ENCODE measurements around the gene PAMR1.
A peak's percentile ranks its signal among the peaks of the same experiment; 100 is the strongest.

The PAMR1 gene

GRCh38 chr11:35491231-35491871 lies 34.1 kb downstream of the PAMR1 start:
- DNase-seq = no peak
- no peaks in the 10 kb centered on the region for H3K9me3 ChIP-seq (ENCODE audit: severe bottlenecking)
- no peak overlapping the region for H3K4me3 ChIP-seq (ENCODE audit: low read depth, low read length)
- H3K27me3 ChIP-seq (ENCODE audit: insufficient read depth, low read depth, severe bottlenecking) = no peaks in the 10 kb centered on the region
- no peak overlapping the region for H3K27ac ChIP-seq
- no peaks in the 10 kb centered on the region for H3K36me3 ChIP-seq
- TF ChIP-seq CTCF (IDR thresholded peaks at IDR 0.05; ENCODE audit: low read depth, low read length) = no peak

DNA sequence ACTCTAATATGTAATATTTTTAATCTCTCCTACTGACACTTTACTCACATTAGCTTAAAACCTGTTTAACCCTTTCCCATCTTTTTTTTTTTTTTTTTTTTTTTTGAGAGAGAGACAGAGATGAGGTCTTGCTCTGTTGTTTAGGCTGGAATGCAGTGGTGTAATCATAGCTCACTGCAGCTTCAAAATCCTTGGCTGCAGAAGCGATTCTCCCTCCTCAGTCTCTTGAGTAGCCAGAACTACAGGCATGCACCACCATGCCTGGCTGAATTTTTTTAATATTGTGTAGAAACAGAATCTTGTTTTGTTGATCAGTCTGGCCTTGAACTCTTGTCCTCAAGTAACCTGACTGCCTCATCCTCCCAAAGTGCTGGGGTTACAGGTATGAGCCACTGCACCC lies 37.3 kb downstream of the PAMR1 start:
- no peak overlapping the region for H3K4me3 ChIP-seq (ENCODE audit: low read depth, low read length)
- DNase-seq = no peak
- peaks cover under 1% of the 10 kb centered on the region for H3K9me3 ChIP-seq (ENCODE audit: severe bottlenecking)
- TF ChIP-seq CTCF (IDR thresholded peaks at IDR 0.05; ENCODE audit: low read depth, low read length) = no peak
- H3K27me3 ChIP-seq (ENCODE audit: insufficient read depth, low read depth, severe bottlenecking) = no peaks in the 10 kb centered on the region
- no peaks in the 10 kb centered on the region for H3K36me3 ChIP-seq
- H3K27ac ChIP-seq = no peak overlapping the region

DNA sequence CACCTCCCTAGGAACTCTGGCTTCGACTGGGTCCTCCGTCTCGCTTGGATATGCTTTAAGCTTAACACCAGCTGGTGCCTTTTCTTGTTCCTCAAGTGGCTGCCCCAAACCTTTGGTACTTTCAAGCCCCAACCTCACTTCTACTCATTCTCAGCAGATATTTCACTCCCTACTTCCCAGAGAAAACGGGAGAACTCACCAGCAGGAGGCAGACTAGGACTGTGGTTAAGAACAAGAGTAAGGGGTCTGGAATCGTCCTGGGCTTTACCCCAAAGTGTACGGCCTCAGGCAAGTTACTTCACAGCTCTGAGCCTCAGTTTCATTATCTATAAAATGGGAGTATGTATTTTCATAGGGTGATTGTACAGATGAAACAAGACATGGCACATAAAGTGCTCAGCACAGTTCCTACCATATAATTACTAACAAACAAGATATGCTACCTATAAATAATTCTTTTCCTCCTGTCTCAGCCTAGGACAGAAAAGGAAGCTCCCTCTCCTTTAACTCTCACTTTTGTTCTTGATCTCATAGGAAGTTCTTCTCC lies 37.8 kb downstream of the PAMR1 start:
- Histone ChIP-seq H3K27ac (no peak overlapping the region), H3K27me3 (ENCODE audit: insufficient read depth, low read depth, severe bottlenecking) (no peaks in the 10 kb centered on the region)
- DNase-seq = peak; percentile 80

DNA sequence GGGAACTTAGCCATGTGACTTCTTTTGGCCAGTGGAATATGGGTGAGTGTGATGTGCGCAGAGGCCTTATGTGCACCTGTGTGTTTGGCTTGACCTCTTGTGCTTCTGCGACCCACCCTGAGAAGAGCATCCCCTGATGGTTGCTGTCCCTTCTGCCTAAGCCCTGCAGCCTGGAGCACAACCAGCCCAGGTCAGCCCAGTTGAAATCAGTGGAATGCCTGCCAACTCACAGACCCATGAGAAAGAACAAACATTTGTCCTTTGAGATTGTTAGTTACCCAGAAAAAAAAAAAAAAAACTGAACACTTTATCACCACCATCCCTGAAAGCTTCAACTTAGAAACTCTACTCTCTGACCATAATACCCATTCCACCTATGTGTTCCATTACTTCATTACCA lies 38.5 kb downstream of the PAMR1 start:
- H3K4me3 ChIP-seq (ENCODE audit: low read depth, low read length) = no peak overlapping the region
- H3K27me3 ChIP-seq (ENCODE audit: insufficient read depth, low read depth, severe bottlenecking) = no peaks in the 10 kb centered on the region
- no peaks in the 10 kb centered on the region for H3K36me3 ChIP-seq
- peaks cover 4% of the 10 kb centered on the region for H3K9me3 ChIP-seq (ENCODE audit: severe bottlenecking)
- H3K27ac ChIP-seq = no peak overlapping the region
- no peak for DNase-seq
- no peak for TF ChIP-seq CTCF (IDR thresholded peaks at IDR 0.05; ENCODE audit: low read depth, low read length)

More for the DNA sequence above, 37.8 kb downstream of the PAMR1 start:
- H3K36me3 ChIP-seq = no peaks in the 10 kb centered on the region
- no peak overlapping the region for H3K4me3 ChIP-seq (ENCODE audit: low read depth, low read length)
- peak; percentile 63 for TF ChIP-seq CTCF (IDR thresholded peaks at IDR 0.05; ENCODE audit: low read depth, low read length)
- H3K9me3 ChIP-seq (ENCODE audit: severe bottlenecking) = peaks cover 4% of the 10 kb centered on the region

- no peak overlapping the region for H3K27ac ChIP-seq
- H3K4me3 ChIP-seq (ENCODE audit: low read depth, low read length) = no peak overlapping the region
- TF ChIP-seq CTCF (IDR thresholded peaks at IDR 0.05; ENCODE audit: low read depth, low read length) = no peak
These were observed 39.0 kb downstream of the PAMR1 start for GRCh38 chr11:35486446-35486845.

More at GRCh38 chr11:35486446-35486845, 39.0 kb downstream of the PAMR1 start:
- no peaks in the 10 kb centered on the region for H3K36me3 ChIP-seq
- no peaks in the 10 kb centered on the region for H3K27me3 ChIP-seq (ENCODE audit: insufficient read depth, low read depth, severe bottlenecking)
- no peak for DNase-seq
- H3K9me3 ChIP-seq (ENCODE audit: severe bottlenecking) = peaks cover 4% of the 10 kb centered on the region
